Endodermal cell (in vitro differentiated cells): Measurements from ENCODE around the gene COPZ1. TPM values are rescaled to one million over a fixed set of nuclear protein-coding genes. Genes with fewer than 3 reads are reported as not detected.

Experiments used
- DNase-seq: peaks from one replicate; pipeline ENCODE4 v3.0.0-alpha.2; 2017
- H3K27ac ChIP-seq: 2 replicates; pipeline ENCODE4 v1.5.1; 2013; ENCODE audit warnings: mild to moderate bottlenecking, low read depth, low read length, moderate library complexity
- H3K27me3 ChIP-seq: 2 replicates; pipeline ENCODE4 v1.6.1; 2013; ENCODE audit warnings: mild to moderate bottlenecking, low read length, moderate library complexity; ENCODE audit not compliant: insufficient read depth, control insufficient read depth, poor library complexity, severe bottlenecking
- H3K36me3 ChIP-seq: 2 replicates; pipeline ENCODE4 v1.7.0; 2013; ENCODE audit warnings: mild to moderate bottlenecking, low read length, moderate library complexity; ENCODE audit not compliant: control insufficient read depth, insufficient read depth
- H3K4me1 ChIP-seq: one replicate; pipeline ENCODE4 v1.7.0; 2013; ENCODE audit warnings: low read length; ENCODE audit not compliant: control insufficient read depth, insufficient read depth
- H3K4me3 ChIP-seq: 2 replicates; pipeline ENCODE4 v1.5.1; 2013; ENCODE audit warnings: mild to moderate bottlenecking, low read length, moderate library complexity
- H3K9ac ChIP-seq: 2 replicates; pipeline ENCODE4 v1.6.1; 2013; ENCODE audit warnings: mild to moderate bottlenecking, low read length, moderate library complexity; ENCODE audit not compliant: poor library complexity, severe bottlenecking; ENCODE audit errors: extremely low read depth
- H3K9me3 ChIP-seq: 2 replicates; pipeline ENCODE4 v1.6.1; 2013; ENCODE audit warnings: mild to moderate bottlenecking, low read length, moderate library complexity; ENCODE audit not compliant: control insufficient read depth
- H3K27ac Mint-ChIP-seq: 2 replicates; pipeline ENCODE4 v1.8.0; 2020; ENCODE audit warnings: mixed read lengths
- H3K27me3 Mint-ChIP-seq: 2 replicates; pipeline ENCODE4 v1.8.0; 2021; ENCODE audit warnings: mild to moderate bottlenecking, mixed read lengths; ENCODE audit not compliant: insufficient read depth
- H3K36me3 Mint-ChIP-seq: 2 replicates; pipeline ENCODE4 v1.8.0; 2020; ENCODE audit warnings: low read depth, mixed read lengths
- H3K4me1 Mint-ChIP-seq: 2 replicates; pipeline ENCODE4 v1.8.0; 2020; ENCODE audit warnings: mixed read lengths
- H3K4me3 Mint-ChIP-seq: 2 replicates; pipeline ENCODE4 v1.8.0; 2020; ENCODE audit warnings: mild to moderate bottlenecking, moderate library complexity, mixed read lengths
- H3K9me3 Mint-ChIP-seq: 2 replicates; pipeline ENCODE4 v1.8.0; 2020; ENCODE audit warnings: mild to moderate bottlenecking, mixed read lengths
- WGBS, 2 experiments: methylation state at CpG; one replicate each; pipeline versions ENCODE4 v1.1.5 to v1.1.7; 2013; ENCODE audit warnings: missing lambda C conversion rate in 2 of 2, mixed read lengths in 1 of 2; ENCODE audit not compliant: insufficient coverage in 1 of 2, insufficient read length in 1 of 2; 5-methylcytosine and 5-hydroxymethylcytosine counted together
- total RNA-seq, 2 donors: library from RNA; stranded (reverse); fragmentation: NEBNext Ultra II Directional in 1 of 2; extraction: Animal tissue kit (Norgen Biotek cat#: 25700) in 1 of 2; gene quantifications; 2 replicates in 1 of 2; 3 replicates in 1 of 2; pipeline ENCODE4 v1.2.1, GENCODE V29; 2021
- TF ChIP-seq, protein P1 (sequence below): fragments of 200-600 bp; sonication (generic); conservative IDR thresholded peaks from 2 replicates; pipeline ENCODE4 v1.5.0; 2021; ENCODE audit warnings: antibody characterized with exemption, mild to moderate bottlenecking

The COPZ1 gene
- total RNA-seq, 2 donors from 2014 or later: 153 to 183 TPM

DNA sequence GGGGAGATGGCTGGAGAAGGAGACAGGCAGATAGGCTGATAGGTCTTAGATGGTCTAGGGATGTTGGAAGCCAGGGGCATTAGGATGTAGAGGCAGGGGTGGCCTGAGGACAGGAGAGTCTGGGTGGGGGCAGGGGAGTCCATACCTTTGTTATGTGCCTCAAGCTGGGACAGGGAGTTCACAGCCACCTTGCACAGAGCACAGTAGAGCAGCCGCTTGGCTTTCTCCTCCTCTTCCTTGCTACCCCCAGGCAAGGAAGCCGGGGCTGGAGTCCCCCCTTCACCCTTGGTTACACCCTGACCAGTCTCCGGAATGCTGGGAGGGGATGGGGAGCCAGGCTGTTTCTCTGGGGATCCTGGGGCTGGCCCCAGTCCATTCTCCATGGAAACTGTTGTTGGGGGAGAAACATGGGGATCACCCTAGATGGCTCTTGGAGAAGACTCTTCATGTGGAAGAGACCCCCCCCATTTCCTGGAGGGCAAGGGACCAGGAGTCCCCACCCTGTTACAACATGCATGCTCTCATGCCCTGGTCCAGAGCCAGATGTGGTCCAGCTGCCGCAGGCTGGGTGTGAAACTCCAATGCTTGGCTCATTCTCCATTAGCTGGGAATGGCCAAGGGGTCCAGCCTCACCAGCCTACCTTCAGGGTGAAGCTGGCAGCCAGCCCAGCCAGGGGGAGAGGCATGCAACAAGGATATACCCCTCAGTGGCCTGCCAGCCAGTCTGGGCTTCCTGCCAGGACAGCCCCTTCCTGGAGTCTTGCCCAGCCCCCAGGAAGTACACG is 46.6 kb downstream of the COPZ1 start:
- Histone ChIP-seq H3K27ac (no peak overlapping the region), H3K4me1 (no peaks in the 10 kb centered on the region), H3K9ac (no peak overlapping the region), H3K36me3 (no peaks in the 10 kb centered on the region), H3K27me3 (peaks cover 17% of the 10 kb centered on the region), H3K9me3 (no peaks in the 10 kb centered on the region), H3K4me3 (no peak overlapping the region)
- H3K27me3 Mint-ChIP-seq: peaks cover 63% of the 10 kb centered on the region
- WGBS, 2 experiments: 82 to 95% methylated on average over 2 to 5 of the region's 5 CpGs
- peaks cover 13% of the 10 kb centered on the region for H3K4me1 Mint-ChIP-seq
- no peaks in the 10 kb centered on the region for H3K9me3 Mint-ChIP-seq
- TF ChIP-seq, protein P1, sequence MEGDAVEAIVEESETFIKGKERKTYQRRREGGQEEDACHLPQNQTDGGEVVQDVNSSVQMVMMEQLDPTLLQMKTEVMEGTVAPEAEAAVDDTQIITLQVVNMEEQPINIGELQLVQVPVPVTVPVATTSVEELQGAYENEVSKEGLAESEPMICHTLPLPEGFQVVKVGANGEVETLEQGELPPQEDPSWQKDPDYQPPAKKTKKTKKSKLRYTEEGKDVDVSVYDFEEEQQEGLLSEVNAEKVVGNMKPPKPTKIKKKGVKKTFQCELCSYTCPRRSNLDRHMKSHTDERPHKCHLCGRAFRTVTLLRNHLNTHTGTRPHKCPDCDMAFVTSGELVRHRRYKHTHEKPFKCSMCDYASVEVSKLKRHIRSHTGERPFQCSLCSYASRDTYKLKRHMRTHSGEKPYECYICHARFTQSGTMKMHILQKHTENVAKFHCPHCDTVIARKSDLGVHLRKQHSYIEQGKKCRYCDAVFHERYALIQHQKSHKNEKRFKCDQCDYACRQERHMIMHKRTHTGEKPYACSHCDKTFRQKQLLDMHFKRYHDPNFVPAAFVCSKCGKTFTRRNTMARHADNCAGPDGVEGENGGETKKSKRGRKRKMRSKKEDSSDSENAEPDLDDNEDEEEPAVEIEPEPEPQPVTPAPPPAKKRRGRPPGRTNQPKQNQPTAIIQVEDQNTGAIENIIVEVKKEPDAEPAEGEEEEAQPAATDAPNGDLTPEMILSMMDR: no peak
- H3K4me3 Mint-ChIP-seq: no peak overlapping the region
- H3K27ac Mint-ChIP-seq: no peak overlapping the region
- peaks cover 16% of the 10 kb centered on the region for H3K36me3 Mint-ChIP-seq
- peak; percentile 48 for DNase-seq

DNA sequence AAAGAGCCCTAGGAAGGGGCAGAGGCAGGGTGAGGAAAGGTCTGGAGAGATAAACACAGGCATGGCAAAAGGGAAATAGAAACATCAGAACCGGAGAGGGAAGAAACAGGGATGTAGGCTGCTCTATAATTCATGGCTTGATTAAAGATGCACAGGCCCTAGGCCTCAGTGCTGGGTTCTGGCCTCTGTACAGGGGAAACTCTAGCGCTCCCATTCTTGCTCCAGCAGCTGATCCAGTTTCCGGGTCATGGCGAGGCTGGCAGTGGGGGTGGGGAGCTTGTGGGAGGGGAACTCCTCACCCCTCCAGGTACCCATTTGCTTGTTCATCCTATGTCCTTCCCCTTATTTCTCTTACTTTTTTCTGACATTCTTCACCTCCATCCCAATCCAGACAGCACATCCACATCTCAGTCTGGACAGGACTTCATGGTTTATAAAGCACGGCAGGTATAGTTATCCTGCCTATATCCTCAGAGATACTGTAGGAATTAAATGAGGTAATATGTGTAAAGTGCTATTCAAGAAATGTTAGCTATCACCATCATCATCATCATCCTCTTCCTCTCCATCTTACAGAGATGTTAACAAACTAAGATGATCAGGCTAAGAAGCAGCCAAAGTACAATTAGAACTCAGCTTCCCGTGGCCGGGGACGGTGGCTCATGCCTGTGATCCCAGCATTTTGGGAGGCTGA is 47.3 kb downstream of the COPZ1 start:
- peaks cover 64% of the 10 kb centered on the region for H3K27me3 Mint-ChIP-seq
- no peaks in the 10 kb centered on the region for H3K9me3 Mint-ChIP-seq
- no peak overlapping the region for H3K4me3 Mint-ChIP-seq
- no peak overlapping the region for H3K4me3 ChIP-seq
- no peaks in the 10 kb centered on the region for H3K4me1 ChIP-seq
- TF ChIP-seq, protein P1: no peak
- no peak for DNase-seq
- H3K4me1 Mint-ChIP-seq: peaks cover 21% of the 10 kb centered on the region
- H3K36me3 ChIP-seq: no peaks in the 10 kb centered on the region
- H3K9ac ChIP-seq: no peak overlapping the region
- H3K27ac Mint-ChIP-seq: no peak overlapping the region
- no peak overlapping the region for H3K27ac ChIP-seq
- H3K9me3 ChIP-seq: no peaks in the 10 kb centered on the region
- peaks cover 16% of the 10 kb centered on the region for H3K36me3 Mint-ChIP-seq
- H3K27me3 ChIP-seq: peaks cover 17% of the 10 kb centered on the region
- 84 to 92% methylated on average over 5 to 7 of the region's 8 CpGs for WGBS, 2 experiments

DNA sequence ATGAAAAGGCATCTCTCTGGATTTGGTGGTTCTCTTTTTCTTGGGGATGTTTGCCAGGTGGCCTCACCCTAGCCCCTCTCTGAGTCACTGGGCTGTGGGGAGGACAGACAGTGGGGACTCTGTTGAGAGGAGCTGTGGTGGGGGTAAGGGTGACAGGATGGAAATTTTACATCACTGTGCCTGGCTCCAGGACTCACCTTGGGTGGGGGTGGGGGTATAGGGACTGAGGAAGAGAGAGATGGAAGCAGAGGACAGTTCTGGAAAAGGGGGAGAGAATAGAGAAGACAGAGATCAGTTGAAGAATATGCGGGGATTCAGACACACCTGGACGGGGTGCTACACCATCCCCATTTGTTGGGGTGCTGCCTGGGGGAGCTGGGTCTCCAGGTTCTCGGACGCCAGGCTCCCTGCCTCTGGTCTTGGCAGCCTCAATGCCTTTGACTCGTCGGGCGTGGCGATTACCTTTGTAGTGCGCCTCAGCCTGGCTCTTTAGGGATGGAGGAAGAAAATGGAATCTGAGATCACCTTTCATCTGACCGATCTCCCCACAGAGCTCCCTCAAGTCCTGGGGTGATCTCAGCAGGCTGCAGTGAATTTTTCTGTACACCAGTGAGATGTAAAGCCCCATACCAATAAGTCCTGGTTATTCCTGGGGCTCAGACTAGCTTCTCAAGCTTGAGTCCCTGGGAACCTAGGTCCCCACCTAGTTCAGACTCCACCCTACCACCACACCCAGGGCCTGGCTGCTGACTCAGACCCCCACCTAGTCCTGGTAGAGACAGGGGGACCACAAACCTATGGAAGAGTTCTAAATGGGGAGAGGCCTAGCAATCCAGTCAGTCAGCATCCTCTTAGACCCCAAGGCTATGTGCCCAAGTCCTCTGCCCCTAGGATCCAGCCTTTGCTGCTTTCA is 49.0 kb downstream of the COPZ1 start:
- Mint-ChIP-seq H3K4me1 (peaks cover 26% of the 10 kb centered on the region), H3K36me3 (peaks cover 16% of the 10 kb centered on the region), H3K4me3 (no peak overlapping the region), H3K27ac (no peak overlapping the region), H3K9me3 (no peaks in the 10 kb centered on the region), H3K27me3 (peaks cover 63% of the 10 kb centered on the region)
- Histone ChIP-seq H3K9ac (no peak overlapping the region), H3K4me1 (no peaks in the 10 kb centered on the region), H3K9me3 (no peaks in the 10 kb centered on the region), H3K4me3 (no peak overlapping the region), H3K36me3 (no peaks in the 10 kb centered on the region), H3K27ac (no peak overlapping the region), H3K27me3 (peaks cover 17% of the 10 kb centered on the region)
- WGBS, 2 experiments: 86 to 98% methylated on average over 6 to 10 of the region's 10 CpGs
- no peak for DNase-seq
- TF ChIP-seq, protein P1: no peak
